ENCODE results near the gene LIMA1. TPM values are rescaled to one million over a fixed set of nuclear protein-coding genes. Genes with fewer than 3 reads are reported as not detected.

Gene LIMA1
- total and polyA plus RNA-seq, 4 donors: 35.9 to 177 (median 140) TPM

DNA sequence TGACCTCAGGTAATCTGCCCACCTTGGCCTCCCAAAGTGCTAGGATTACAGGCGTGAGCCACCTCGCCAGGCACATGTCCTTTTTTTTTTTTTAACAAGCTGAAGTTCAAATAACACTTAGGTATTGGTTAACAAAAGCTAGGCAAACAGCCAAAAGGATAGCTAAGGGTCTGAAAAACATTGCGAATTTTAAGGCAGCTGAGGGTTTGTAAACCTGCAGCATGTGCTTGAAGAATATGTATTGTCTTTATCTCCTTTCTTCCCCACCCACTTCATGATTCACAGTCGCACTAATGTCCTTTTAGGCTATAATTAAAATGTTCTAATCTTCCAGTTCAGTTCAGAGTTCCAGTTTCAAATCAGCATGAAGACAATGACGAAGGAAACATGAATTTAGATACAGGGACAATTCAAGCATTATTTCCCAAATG is 86.0 kb downstream of the LIMA1 start:
- intact Hi-C loops (cut with DNase I): no loop called here
- Histone ChIP-seq H3K27ac (ENCODE audit: low read depth in 1 of 2, low read length in 2 of 2) (no peak overlapping the region), H3K27me3 (ENCODE audit: control insufficient read depth in 1 of 2, insufficient read depth in 2 of 2, low read length in 1 of 2) (no peaks in the 10 kb centered on the region), H3K4me3 (ENCODE audit: low read length in 2 of 2) (no peak overlapping the region), H3K9me3 (ENCODE audit: control insufficient read depth, low read length) (no peaks in the 10 kb centered on the region), H3K36me3 (ENCODE audit: control insufficient read depth in 1 of 2, insufficient read depth in 2 of 2, low read length in 1 of 2) (peaks cover 5 to 7% of the 10 kb centered on the region in 2 donors), H3K4me1 (ENCODE audit: control insufficient read depth in 1 of 2, insufficient read depth in 2 of 2, low read length in 2 of 2) (no peaks in the 10 kb centered on the region)
- DNase-seq (no peak), ATAC-seq (ENCODE audit: low FRiP score) (no peak)
- 79 to 83% methylated on average over 5 of the region's 5 CpGs for WGBS, 2 donors

DNA sequence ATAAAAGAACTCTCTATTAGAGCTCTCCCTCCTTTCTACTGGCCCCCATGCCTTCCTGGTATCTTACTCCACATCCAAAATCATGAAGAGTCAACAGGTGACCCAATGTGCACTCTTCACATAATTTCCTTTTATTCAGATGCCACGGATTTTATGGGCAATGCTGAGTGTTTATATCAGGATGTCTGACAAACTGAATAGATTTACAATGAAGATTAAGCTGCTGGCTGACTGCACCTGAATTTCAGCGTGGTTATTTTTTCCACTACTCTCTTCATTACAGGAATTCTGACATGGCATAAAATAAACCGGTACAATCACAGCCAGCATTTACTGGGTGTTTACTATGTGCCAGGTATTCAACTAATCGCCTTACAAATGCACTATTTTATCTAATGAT is 86.8 kb downstream of the LIMA1 start:
- 74 to 75% methylated on average over 4 of the region's 4 CpGs for WGBS, 2 donors
- H3K9me3 ChIP-seq (ENCODE audit: control insufficient read depth, low read length): no peaks in the 10 kb centered on the region
- intact Hi-C loops (cut with DNase I): no loop called here
- H3K4me1 ChIP-seq (ENCODE audit: control insufficient read depth in 1 of 2, insufficient read depth in 2 of 2, low read length in 2 of 2): no peaks in the 10 kb centered on the region
- ATAC-seq (ENCODE audit: low FRiP score) (no peak), DNase-seq (no peak)
- H3K36me3 ChIP-seq (ENCODE audit: control insufficient read depth in 1 of 2, insufficient read depth in 2 of 2, low read length in 1 of 2): peaks cover 5 to 7% of the 10 kb centered on the region in 2 donors
- H3K27me3 ChIP-seq (ENCODE audit: control insufficient read depth in 1 of 2, insufficient read depth in 2 of 2, low read length in 1 of 2): no peaks in the 10 kb centered on the region
- H3K27ac ChIP-seq (ENCODE audit: low read depth in 1 of 2, low read length in 2 of 2): no peak overlapping the region
- no peak overlapping the region for H3K4me3 ChIP-seq (ENCODE audit: low read length in 2 of 2)

DNA sequence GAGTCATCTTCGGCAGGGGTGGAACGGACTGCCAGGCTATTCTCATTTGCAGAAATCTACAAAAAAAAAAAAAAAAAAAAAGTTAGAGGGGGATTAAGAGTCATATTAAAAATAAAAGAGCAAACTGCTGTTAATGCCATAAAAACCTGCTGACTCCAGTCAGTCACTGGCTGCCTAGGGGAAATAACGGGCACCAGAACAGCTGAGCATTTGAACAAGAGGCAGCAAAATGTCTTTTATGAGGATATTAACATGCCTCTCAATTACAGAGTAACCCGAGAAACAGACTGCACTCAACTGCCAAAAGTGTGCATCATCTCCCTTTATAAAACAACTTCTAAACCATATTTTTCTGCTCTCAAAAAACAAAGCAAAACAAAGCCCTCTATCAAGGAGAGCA is 87.5 kb downstream of the LIMA1 start:
- intact Hi-C loops (cut with DNase I): no loop called here
- no peaks in the 10 kb centered on the region for H3K9me3 ChIP-seq (ENCODE audit: control insufficient read depth, low read length)
- H3K4me3 ChIP-seq (ENCODE audit: low read length in 2 of 2): no peak overlapping the region
- DNase-seq (no peak), ATAC-seq (ENCODE audit: low FRiP score) (no peak)
- no peaks in the 10 kb centered on the region for H3K27me3 ChIP-seq (ENCODE audit: control insufficient read depth in 1 of 2, insufficient read depth in 2 of 2, low read length in 1 of 2)
- WGBS, 2 donors: 65 to 73% methylated on average over 4 of the region's 4 CpGs
- H3K4me1 ChIP-seq (ENCODE audit: control insufficient read depth in 1 of 2, insufficient read depth in 2 of 2, low read length in 2 of 2): no peaks in the 10 kb centered on the region
- H3K27ac ChIP-seq (ENCODE audit: low read depth in 1 of 2, low read length in 2 of 2): no peak overlapping the region
- peaks cover 5 to 7% of the 10 kb centered on the region in 2 donors for H3K36me3 ChIP-seq (ENCODE audit: control insufficient read depth in 1 of 2, insufficient read depth in 2 of 2, low read length in 1 of 2)

DNA sequence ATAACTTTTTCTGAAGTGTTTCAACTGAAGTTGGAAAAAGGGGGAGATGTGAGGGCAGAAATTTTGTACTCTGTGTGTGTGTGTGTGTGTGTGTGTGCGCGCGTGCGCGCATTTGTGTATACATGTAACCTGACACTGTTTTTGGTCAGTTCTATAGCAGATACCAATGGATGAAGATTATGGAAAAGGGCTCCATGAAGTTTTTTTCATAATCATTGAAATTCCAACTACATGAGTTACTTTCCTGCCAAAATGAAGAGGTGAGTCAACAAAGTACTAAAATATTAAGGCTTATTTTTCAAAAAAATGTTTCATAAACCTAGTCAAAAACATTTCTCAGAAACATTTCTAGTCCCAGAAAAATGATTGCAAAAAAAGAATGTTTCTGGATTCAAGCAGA is 90.4 kb downstream of the LIMA1 start:
- H3K27ac ChIP-seq (ENCODE audit: low read depth in 1 of 2, low read length in 2 of 2): peak overlapping the region in 1 of 2 donors; percentile 57
- no peaks in the 10 kb centered on the region for H3K27me3 ChIP-seq (ENCODE audit: control insufficient read depth in 1 of 2, insufficient read depth in 2 of 2, low read length in 1 of 2)
- intact Hi-C loops (cut with DNase I): no loop called here
- DNase-seq (no peak), ATAC-seq (ENCODE audit: low FRiP score) (no peak)
- no peak overlapping the region for H3K4me3 ChIP-seq (ENCODE audit: low read length in 2 of 2)
- no peaks in the 10 kb centered on the region for H3K9me3 ChIP-seq (ENCODE audit: control insufficient read depth, low read length)
- H3K4me1 ChIP-seq (ENCODE audit: control insufficient read depth in 1 of 2, insufficient read depth in 2 of 2, low read length in 2 of 2): peaks cover 5 to 8% of the 10 kb centered on the region in 2 donors
- WGBS, 2 donors: 85 to 87% methylated on average over 5 of the region's 5 CpGs
- peaks cover 0 to 5% of the 10 kb centered on the region in 2 donors for H3K36me3 ChIP-seq (ENCODE audit: control insufficient read depth in 1 of 2, insufficient read depth in 2 of 2, low read length in 1 of 2)

DNA sequence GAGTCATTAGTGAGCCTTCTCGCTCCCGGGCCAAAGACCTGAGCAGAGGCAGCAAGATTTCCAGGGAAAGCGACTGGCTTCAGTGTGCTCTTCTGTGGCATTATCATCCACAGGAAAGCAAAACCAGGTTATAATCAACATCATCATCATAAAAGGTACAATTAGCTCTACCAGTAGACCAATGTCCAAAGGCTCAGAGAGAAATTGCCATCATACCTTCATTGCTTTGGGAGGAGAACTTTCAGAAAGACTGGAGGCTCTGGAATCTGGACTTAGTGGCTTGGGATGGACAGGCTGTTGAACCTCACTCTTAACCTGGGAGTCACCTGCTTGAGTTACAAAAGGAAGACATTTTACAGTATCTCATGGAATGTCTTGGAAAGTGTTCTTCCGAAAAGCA is 91.1 kb downstream of the LIMA1 start:
- ATAC-seq (ENCODE audit: low FRiP score) (no peak), DNase-seq (no peak)
- intact Hi-C loops (cut with DNase I): no loop called here
- 96 to 97% methylated on average over 4 of the region's 4 CpGs for WGBS, 2 donors
- Histone ChIP-seq H3K27me3 (ENCODE audit: control insufficient read depth in 1 of 2, insufficient read depth in 2 of 2, low read length in 1 of 2) (no peaks in the 10 kb centered on the region), H3K4me3 (ENCODE audit: low read length in 2 of 2) (no peak overlapping the region), H3K36me3 (ENCODE audit: control insufficient read depth in 1 of 2, insufficient read depth in 2 of 2, low read length in 1 of 2) (peaks cover 0 to 5% of the 10 kb centered on the region in 2 donors), H3K27ac (ENCODE audit: low read depth in 1 of 2, low read length in 2 of 2) (peak overlapping the region; percentile 54 to 57), H3K9me3 (ENCODE audit: control insufficient read depth, low read length) (no peaks in the 10 kb centered on the region), H3K4me1 (ENCODE audit: control insufficient read depth in 1 of 2, insufficient read depth in 2 of 2, low read length in 2 of 2) (peaks cover 5 to 8% of the 10 kb centered on the region in 2 donors)

DNA sequence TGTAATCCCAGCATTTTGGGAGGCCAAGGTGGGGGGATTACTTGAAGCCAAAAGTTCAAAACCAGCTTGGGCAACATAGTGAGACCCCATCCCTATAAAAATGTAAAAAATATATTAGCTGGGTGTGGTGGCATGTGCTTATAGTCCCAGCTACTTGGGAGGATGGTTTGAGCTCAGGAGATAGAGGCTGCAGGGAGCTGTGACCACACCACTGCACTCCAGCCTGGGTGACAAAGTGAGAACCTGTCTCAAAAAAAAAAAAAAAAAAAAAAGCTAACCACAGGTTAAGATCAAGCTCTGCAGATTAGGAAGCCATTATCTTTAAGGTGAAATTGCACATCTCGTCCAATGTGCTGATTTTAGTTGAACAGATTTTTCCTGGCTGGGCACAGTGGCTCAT is 92.5 kb downstream of the LIMA1 start:
- peaks cover 5 to 8% of the 10 kb centered on the region in 2 donors for H3K4me1 ChIP-seq (ENCODE audit: control insufficient read depth in 1 of 2, insufficient read depth in 2 of 2, low read length in 2 of 2)
- intact Hi-C loops (cut with DNase I): loop anchor here in 1 of 2 donors (2.0 kb wide), 1 partner anchor 58 kb away; no protein-coding TSS in a partner anchor
- H3K36me3 ChIP-seq (ENCODE audit: control insufficient read depth in 1 of 2, insufficient read depth in 2 of 2, low read length in 1 of 2): peaks cover 0 to 5% of the 10 kb centered on the region in 2 donors
- WGBS, 2 donors: 82 to 90% methylated on average over 1 of the region's 1 CpG
- H3K4me3 ChIP-seq (ENCODE audit: low read length in 2 of 2): no peak overlapping the region
- H3K9me3 ChIP-seq (ENCODE audit: control insufficient read depth, low read length): no peaks in the 10 kb centered on the region
- ATAC-seq (ENCODE audit: low FRiP score): no peak
- no peak for DNase-seq
- no peaks in the 10 kb centered on the region for H3K27me3 ChIP-seq (ENCODE audit: control insufficient read depth in 1 of 2, insufficient read depth in 2 of 2, low read length in 1 of 2)
- no peak overlapping the region for H3K27ac ChIP-seq (ENCODE audit: low read depth in 1 of 2, low read length in 2 of 2)

DNA sequence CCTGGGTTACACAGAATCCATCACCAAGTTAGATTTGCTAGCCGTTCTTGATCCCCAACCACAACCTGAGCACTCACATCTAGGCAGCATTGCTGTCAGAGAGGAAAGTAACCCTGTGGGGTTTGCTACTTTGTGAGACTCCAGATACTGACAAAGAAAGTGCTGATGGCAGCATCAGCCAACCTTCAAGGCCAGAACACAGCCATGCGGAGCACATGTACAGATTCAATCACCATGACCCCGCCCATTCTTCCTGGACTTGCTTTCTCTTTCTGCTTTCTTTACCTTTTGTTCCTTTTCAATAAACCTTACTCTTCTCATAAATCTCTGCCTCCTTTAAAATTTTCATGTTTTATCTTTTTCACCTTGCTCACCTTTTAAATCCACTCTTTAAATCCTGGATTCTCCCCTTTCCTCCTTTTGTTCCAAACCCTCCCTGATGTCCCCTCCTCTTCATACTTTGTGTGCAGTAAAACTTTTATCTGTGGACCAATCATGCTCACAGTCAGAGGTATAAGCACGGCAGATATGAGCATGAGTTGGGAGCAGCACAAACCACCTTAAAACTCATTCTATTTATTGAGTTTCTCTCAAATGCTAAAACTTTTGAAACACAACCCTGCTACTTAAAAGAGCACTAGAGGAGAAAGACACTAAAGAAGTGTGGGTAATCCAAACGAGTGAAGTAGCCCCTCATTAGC is 94.3 kb downstream of the LIMA1 start:
- intact Hi-C loops (cut with DNase I): loop anchor here in 1 of 2 donors (5.0 to 10.0 kb wide), 2 partner anchors 33 to 126 kb away; no protein-coding TSS in a partner anchor
- H3K9me3 ChIP-seq (ENCODE audit: control insufficient read depth, low read length): no peaks in the 10 kb centered on the region
- H3K36me3 ChIP-seq (ENCODE audit: control insufficient read depth in 1 of 2, insufficient read depth in 2 of 2, low read length in 1 of 2): peaks cover 0 to 5% of the 10 kb centered on the region in 2 donors
- H3K27ac ChIP-seq (ENCODE audit: low read depth in 1 of 2, low read length in 2 of 2): peak overlapping the region; percentile 33 to 91
- WGBS, 2 donors: 75 to 77% methylated on average over 5 of the region's 5 CpGs
- H3K4me1 ChIP-seq (ENCODE audit: control insufficient read depth in 1 of 2, insufficient read depth in 2 of 2, low read length in 2 of 2): peaks cover 5 to 8% of the 10 kb centered on the region in 2 donors
- DNase-seq: no peak
- no peak overlapping the region for H3K4me3 ChIP-seq (ENCODE audit: low read length in 2 of 2)
- no peak for ATAC-seq (ENCODE audit: low FRiP score)
- H3K27me3 ChIP-seq (ENCODE audit: control insufficient read depth in 1 of 2, insufficient read depth in 2 of 2, low read length in 1 of 2): no peaks in the 10 kb centered on the region

DNA sequence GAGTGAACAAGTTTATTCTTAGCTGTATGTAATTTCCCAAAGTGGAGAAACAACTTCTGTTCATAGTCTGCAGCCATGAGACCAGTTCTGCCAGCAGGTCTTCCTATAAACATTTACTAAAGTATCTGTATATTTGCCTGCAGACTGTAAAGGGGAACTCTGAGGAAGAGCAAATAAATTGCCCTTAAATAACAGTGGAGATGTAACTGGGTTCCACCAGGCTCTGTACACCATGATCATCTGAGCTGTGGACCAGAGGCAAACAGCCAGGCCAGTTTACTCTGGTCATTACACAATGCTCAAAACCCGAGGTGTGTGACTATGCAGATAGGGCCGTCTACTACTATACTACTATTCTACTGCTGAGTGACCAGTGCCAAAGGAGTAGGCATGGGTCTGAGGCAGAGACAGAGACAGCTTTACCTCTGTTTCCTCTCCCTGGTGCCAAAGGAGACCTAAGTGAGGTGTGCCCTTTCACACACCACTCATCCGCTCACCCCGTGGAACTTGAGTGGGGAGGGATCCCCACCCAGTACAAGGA is 95.0 kb downstream of the LIMA1 start:
- DNase-seq: no peak
- no peak for ATAC-seq (ENCODE audit: low FRiP score)
- intact Hi-C loops (cut with DNase I): loop anchor here in 1 of 2 donors (5.0 to 10.0 kb wide), 2 partner anchors 34 to 126 kb away; no protein-coding TSS in a partner anchor

More for the DNA sequence above, 95.0 kb downstream of the LIMA1 start:
- Histone ChIP-seq H3K36me3 (ENCODE audit: control insufficient read depth in 1 of 2, insufficient read depth in 2 of 2, low read length in 1 of 2) (peaks cover 0 to 5% of the 10 kb centered on the region in 2 donors), H3K4me3 (ENCODE audit: low read length in 2 of 2) (no peak overlapping the region), H3K27ac (ENCODE audit: low read depth in 1 of 2, low read length in 2 of 2) (peak overlapping the region; percentile 33 to 91), H3K9me3 (ENCODE audit: control insufficient read depth, low read length) (no peaks in the 10 kb centered on the region), H3K27me3 (ENCODE audit: control insufficient read depth in 1 of 2, insufficient read depth in 2 of 2, low read length in 1 of 2) (no peaks in the 10 kb centered on the region), H3K4me1 (ENCODE audit: control insufficient read depth in 1 of 2, insufficient read depth in 2 of 2, low read length in 2 of 2) (peaks cover 5 to 8% of the 10 kb centered on the region in 2 donors)
- 31% methylated on average over 4 of the region's 4 CpGs for WGBS, 2 donors
